Liver (tissue), 3 donors: Measurements from ENCODE around the gene CEACAM21.

Experiments
- CTCF ChIP-seq: fragments of 150-350 bp; IDR thresholded peaks from 2 replicates; pipeline ENCODE4 v1.5.1; 2017; ENCODE audit warnings: improper control_type of control experiment, low read depth, low read length; ENCODE audit not compliant: missing input control
- EGR1 ChIP-seq, 2 donors: IDR thresholded peaks; 2 replicates each; pipeline ENCODE4 v1.6.1; 2016 to 2018; ENCODE audit warnings: antibody characterized with exemption in 2 of 2, low read depth in 2 of 2
- FOXA1 ChIP-seq: IDR thresholded peaks from 2 replicates; pipeline ENCODE4 v1.6.1; 2016; ENCODE audit warnings: antibody characterized with exemption
- GABPA ChIP-seq, 2 donors: IDR thresholded peaks in 1 of 2; conservative IDR thresholded peaks in 1 of 2; 2 replicates each; pipeline ENCODE4 v1.6.1; 2016; ENCODE audit warnings: antibody characterized with exemption in 2 of 2, mild to moderate bottlenecking in 1 of 2, moderate library complexity in 1 of 2
- HNF4G ChIP-seq: IDR thresholded peaks from 2 replicates; pipeline ENCODE4 v1.6.1; 2016; ENCODE audit warnings: antibody characterized with exemption
- JUND ChIP-seq, 2 donors: IDR thresholded peaks; 2 replicates each; pipeline ENCODE4 v1.6.1; 2016; ENCODE audit warnings: antibody characterized with exemption in 2 of 2
- MAX ChIP-seq: IDR thresholded peaks from 2 replicates; pipeline ENCODE4 v1.6.1; 2016; ENCODE audit warnings: antibody characterized with exemption
- NR2F2 ChIP-seq: IDR thresholded peaks from 2 replicates; pipeline ENCODE4 v1.6.1; 2016; ENCODE audit warnings: antibody characterized with exemption
- RAD21 ChIP-seq, 2 donors: IDR thresholded peaks; 2 replicates each; pipeline ENCODE4 v1.6.1; 2016; ENCODE audit warnings: antibody characterized with exemption in 2 of 2, mild to moderate bottlenecking in 2 of 2
- RXRA ChIP-seq, 2 donors: IDR thresholded peaks; 2 replicates each; pipeline ENCODE4 v1.6.1; 2017 to 2018; ENCODE audit warnings: antibody characterized with exemption in 2 of 2, mild to moderate bottlenecking in 1 of 2
- SP1 ChIP-seq: IDR thresholded peaks from 2 replicates; pipeline ENCODE4 v1.6.1; 2018; ENCODE audit warnings: antibody characterized with exemption, mild to moderate bottlenecking
- TAF1 ChIP-seq: conservative IDR thresholded peaks from 2 replicates; pipeline ENCODE4 v1.6.1; 2016; ENCODE audit warnings: antibody characterized with exemption, mild to moderate bottlenecking
- YY1 ChIP-seq: IDR thresholded peaks from 2 replicates; pipeline ENCODE4 v1.6.1; 2016; ENCODE audit warnings: antibody characterized with exemption, mild to moderate bottlenecking
- ZBTB33 ChIP-seq: IDR thresholded peaks from 2 replicates; pipeline ENCODE4 v1.6.1; 2016; ENCODE audit warnings: antibody characterized with exemption
- donor health status: healthy.
- donor health status: healthy.

- TF ChIP-seq CTCF (no peak), NR2F2 (no peak), YY1 (no peak), JUND (IDR thresholded peaks at IDR 0.05) (no peak), EGR1 (IDR thresholded peaks at IDR 0.05; ENCODE audit: low read depth in 2 of 2) (no peak), TAF1 (no peak), MAX (no peak), RXRA (IDR thresholded peaks at IDR 0.05) (no peak), RAD21 (IDR thresholded peaks at IDR 0.05) (no peak), SP1 (no peak), ZBTB33 (no peak), HNF4G (no peak), GABPA (IDR thresholded peaks at IDR 0.05 in 1 of 2, conservative IDR thresholded peaks at IDR 0.05 in 1 of 2) (no peak), FOXA1 (no peak)
These were observed 9.0 kb downstream of the CEACAM21 start for GRCh38 chr19:41584931-41585330.
